SU-DHL-6 (cell line): ENCODE measurements around the gene CTNNBL1.

ENCODE experiments used
- H2AFZ ChIP-seq: fragments of 200-600 bp; sonication (generic); 2 replicates; pipeline ENCODE4 v1.6.1; 2014; ENCODE audit warnings: low read depth, mild to moderate bottlenecking, moderate library complexity, mixed read lengths, antibody characterized with exemption, low read length; ENCODE audit not compliant: severe bottlenecking
- H3F3A ChIP-seq: fragments of 200-600 bp; shearing (Covaris generic); 2 replicates; pipeline ENCODE4 v1.6.0; 2016; ENCODE audit warnings: antibody characterized with exemption, mild to moderate bottlenecking; ENCODE audit not compliant: insufficient read depth
- H3K27ac ChIP-seq: fragments of 200-600 bp; sonication (generic); 2 replicates; pipeline ENCODE4 v1.5.1; 2016; ENCODE audit warnings: low read depth, mild to moderate bottlenecking, low read length, moderate library complexity, mixed read lengths
- H3K27me3 ChIP-seq: fragments of 200-600 bp; sonication (generic), shearing (Covaris generic); 2 replicates; pipeline ENCODE4 v1.6.0; 2014; ENCODE audit warnings: mild to moderate bottlenecking, low read length
- H3K36me3 ChIP-seq: fragments of 200-600 bp; sonication (generic); 2 replicates; pipeline ENCODE4 v1.6.1; 2014; ENCODE audit warnings: mild to moderate bottlenecking, low read length, mixed read lengths
- H3K4me2 ChIP-seq: fragments of 300-600, 200-600 bp; shearing (Covaris generic), sonication (generic); 2 replicates; pipeline ENCODE4 v1.6.0; 2014; ENCODE audit warnings: low read length, low read depth, mild to moderate bottlenecking; ENCODE audit not compliant: poor library complexity, severe bottlenecking
- H3K4me3 ChIP-seq: fragments of 200-600 bp; sonication (generic); 2 replicates; pipeline ENCODE4 v1.5.1; 2014; ENCODE audit warnings: antibody characterized with exemption, low read length, mild to moderate bottlenecking, mixed read lengths; ENCODE audit not compliant: insufficient read depth, poor library complexity, severe bottlenecking
- H3K79me2 ChIP-seq: fragments of 200-600 bp; sonication (generic); 2 replicates; pipeline ENCODE4 v1.6.1; 2014; ENCODE audit warnings: mild to moderate bottlenecking, low read length, moderate library complexity; ENCODE audit not compliant: insufficient read depth
- H3K9ac ChIP-seq: fragments of 200-600 bp; sonication (generic); 2 replicates; pipeline ENCODE4 v1.7.0; 2014; ENCODE audit warnings: mild to moderate bottlenecking, low read length
- H3K9me2 ChIP-seq: fragments of 200-600 bp; sonication (generic); replicated peaks from 2 replicates; pipeline ENCODE4 v1.6.1; 2014; ENCODE audit warnings: low read length; ENCODE audit not compliant: insufficient read depth
- H3K9me3 ChIP-seq: fragments of 200-600 bp; sonication (generic); 2 replicates; pipeline ENCODE4 v1.6.1; 2014; ENCODE audit warnings: low read length, mixed read lengths; ENCODE audit not compliant: insufficient read depth
- H4K20me1 ChIP-seq: fragments of 200-600 bp; sonication (generic); 2 replicates; pipeline ENCODE4 v1.6.1; 2014; ENCODE audit warnings: low read depth, mild to moderate bottlenecking, antibody characterized with exemption, low read length, moderate library complexity, mixed read lengths
- CTCF ChIP-seq: fragments of 200-600 bp; sonication (generic); IDR thresholded peaks from one replicate; pipeline ENCODE4 v1.5.1; 2017; ENCODE audit warnings: antibody characterized with exemption, mild to moderate bottlenecking, low read length, moderate library complexity; ENCODE audit not compliant: insufficient read depth, poor library complexity, severe bottlenecking
- EZH2phosphoT487 ChIP-seq: fragments of 200-600 bp; sonication (generic), shearing (Covaris generic); conservative IDR thresholded peaks from 2 replicates; pipeline ENCODE4 v1.6.1; 2018; ENCODE audit warnings: mild to moderate bottlenecking, antibody characterized with exemption, low read length, moderate library complexity, mixed read lengths

CTNNBL1 gene

GRCh38 chr20:37837924-37838323 is 144.1 kb downstream of the CTNNBL1 start:
- Histone ChIP-seq H3K4me2 (no peak overlapping the region), H3K9me2 (no peaks in the 10 kb centered on the region), H2AFZ (no peak overlapping the region), H3K79me2 (no peaks in the 10 kb centered on the region), H3K4me3 (no peak overlapping the region), H3K27ac (no peak overlapping the region), H3K27me3 (no peaks in the 10 kb centered on the region), H4K20me1 (no peaks in the 10 kb centered on the region), H3K9me3 (no peaks in the 10 kb centered on the region), H3F3A (no peaks in the 10 kb centered on the region), H3K36me3 (no peaks in the 10 kb centered on the region), H3K9ac (no peak overlapping the region)
- TF ChIP-seq EZH2phosphoT487, result no peak
- TF ChIP-seq CTCF, result no peak

GRCh38 chr20:37838769-37839431 is 145.1 kb downstream of the CTNNBL1 start:
- H3K36me3 ChIP-seq, result no peaks in the 10 kb centered on the region
- TF ChIP-seq CTCF, result no peak
- no peak for TF ChIP-seq EZH2phosphoT487
- no peaks in the 10 kb centered on the region for H4K20me1 ChIP-seq
- no peak overlapping the region for H3K9ac ChIP-seq
- H3K27me3 ChIP-seq, result no peaks in the 10 kb centered on the region
- no peak overlapping the region for H3K27ac ChIP-seq
- no peak overlapping the region for H2AFZ ChIP-seq
- no peaks in the 10 kb centered on the region for H3K79me2 ChIP-seq
- no peak overlapping the region for H3K4me2 ChIP-seq
- no peaks in the 10 kb centered on the region for H3K9me3 ChIP-seq
- no peaks in the 10 kb centered on the region for H3F3A ChIP-seq
- no peak overlapping the region for H3K4me3 ChIP-seq
- H3K9me2 ChIP-seq, result no peaks in the 10 kb centered on the region

- Histone ChIP-seq H3K27ac (no peak overlapping the region), H3K4me2 (no peak overlapping the region), H3K9me3 (no peaks in the 10 kb centered on the region), H3K9ac (no peak overlapping the region), H3K27me3 (no peaks in the 10 kb centered on the region), H3K79me2 (no peaks in the 10 kb centered on the region), H3F3A (no peaks in the 10 kb centered on the region), H4K20me1 (no peaks in the 10 kb centered on the region), H3K4me3 (no peak overlapping the region), H2AFZ (no peak overlapping the region), H3K36me3 (no peaks in the 10 kb centered on the region), H3K9me2 (no peaks in the 10 kb centered on the region)
- no peak for TF ChIP-seq EZH2phosphoT487
- TF ChIP-seq CTCF, result no peak
Measured at GRCh38 chr20:37839432-37839827, 145.6 kb downstream of the CTNNBL1 start.
